NCI-H446 treated with DMSO at 0.1 percent for 48 hours (cell line): ENCODE measurements around the gene CD4.

Experiments
- DNase-seq: peaks from one replicate; lab custom pipeline; 2025; lab: John Stamatoyannopoulos, UW

Gene CD4

GRCh38 chr12:6778574-6779550 lies 10.5 kb upstream of the CD4 start:
- peak; percentile 77 for DNase-seq

- no peak for DNase-seq
These were observed 9.5 kb upstream of the CD4 start for GRCh38 chr12:6779708-6780432.

- no peak for DNase-seq
These were observed 8.8 kb upstream of the CD4 start for GRCh38 chr12:6780573-6780972.

- no peak for DNase-seq
These were observed 7.2 kb upstream of the CD4 start for GRCh38 chr12:6782119-6782518.

GRCh38 chr12:6782850-6783566 lies 6.3 kb upstream of the CD4 start:
- DNase-seq: no peak

- no peak for DNase-seq
These were observed 5.5 kb upstream of the CD4 start for GRCh38 chr12:6783828-6784227.

- DNase-seq: no peak
These were observed 5.0 kb upstream of the CD4 start for GRCh38 chr12:6784296-6784695.

- DNase-seq: no peak
These were observed 4.6 kb upstream of the CD4 start for GRCh38 chr12:6784761-6785160.

- no peak for DNase-seq
These were observed 2.8 kb upstream of the CD4 start for GRCh38 chr12:6786416-6787094.

GRCh38 chr12:6787309-6787708 lies 2.0 kb upstream of the CD4 start:
- DNase-seq: no peak

GRCh38 chr12:6790496-6791150 lies 1.3 kb downstream of the CD4 start:
- no peak for DNase-seq

- no peak for DNase-seq
These were observed 2.7 kb downstream of the CD4 start for GRCh38 chr12:6791931-6792520.

GRCh38 chr12:6792522-6793201 lies 3.3 kb downstream of the CD4 start:
- no peak for DNase-seq

GRCh38 chr12:6795088-6795487 lies 5.8 kb downstream of the CD4 start:
- no peak for DNase-seq

- DNase-seq: no peak
These were observed 7.2 kb downstream of the CD4 start for GRCh38 chr12:6796576-6796975.

GRCh38 chr12:6799147-6799546 lies 9.8 kb downstream of the CD4 start:
- no peak for DNase-seq

GRCh38 chr12:6807170-6807569 lies 17.8 kb downstream of the CD4 start:
- DNase-seq: no peak

- DNase-seq: no peak
These were observed 19.7 kb downstream of the CD4 start for GRCh38 chr12:6809056-6809455.

GRCh38 chr12:6810758-6811157 lies 21.4 kb downstream of the CD4 start:
- DNase-seq: no peak

- DNase-seq: no peak
These were observed 24.0 kb downstream of the CD4 start for GRCh38 chr12:6813363-6813762.
